GM21717 (cell line): ENCODE data around the gene RABGGTA.

Experiments used
- ATAC-seq: cut with Tn5 transposase; IDR thresholded peaks from one replicate; pipeline ENCODE4 v1.9.1; 2021; ENCODE audit warnings: mild to moderate bottlenecking, moderate library complexity; ENCODE audit not compliant: unreplicated experiment

Gene RABGGTA

DNA sequence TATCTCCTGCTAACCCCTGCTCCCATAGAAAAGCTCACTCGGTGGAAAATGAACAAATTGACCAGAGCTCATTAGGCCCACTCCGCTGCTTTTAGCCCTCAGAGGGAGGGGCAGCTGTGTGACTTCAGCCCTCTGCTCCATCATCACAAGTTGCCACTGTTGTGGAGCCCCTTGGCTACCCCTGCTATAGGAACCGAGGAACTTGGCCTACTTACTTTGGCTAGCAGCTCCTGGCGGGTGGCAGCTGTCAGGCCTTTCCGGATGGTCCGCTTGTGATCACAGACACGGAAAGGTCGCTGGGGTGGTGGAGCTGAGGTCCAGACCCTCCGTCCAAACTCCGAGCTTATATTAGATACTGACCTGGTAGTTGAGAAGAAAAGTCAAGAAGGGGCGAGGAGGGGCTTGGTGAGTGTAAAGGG, 35.8 kb upstream of the RABGGTA start:
- no peak for ATAC-seq

DNA sequence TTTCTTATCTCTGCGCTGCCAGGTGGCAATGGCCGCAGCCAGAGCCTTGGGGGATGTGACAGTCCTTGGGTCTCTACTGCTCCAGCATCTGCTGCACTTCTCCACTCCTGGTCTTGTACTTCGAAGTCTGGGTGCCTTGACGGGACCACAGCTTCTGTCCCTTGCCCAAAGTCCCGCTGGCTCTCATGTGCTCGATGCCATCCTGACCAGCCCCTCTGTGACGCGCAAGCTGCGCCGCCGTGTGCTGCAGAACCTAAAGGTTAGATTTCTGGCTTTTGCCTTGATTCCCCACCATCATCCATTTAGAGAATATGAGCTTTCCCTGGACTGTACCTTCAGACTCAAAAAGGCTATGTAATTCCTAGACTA, 32.6 kb upstream of the RABGGTA start:
- ATAC-seq, result no peak

- ATAC-seq, result no peak
Measured at GRCh38 chr14:24300326-24300980, 29.1 kb upstream of the RABGGTA start.

DNA sequence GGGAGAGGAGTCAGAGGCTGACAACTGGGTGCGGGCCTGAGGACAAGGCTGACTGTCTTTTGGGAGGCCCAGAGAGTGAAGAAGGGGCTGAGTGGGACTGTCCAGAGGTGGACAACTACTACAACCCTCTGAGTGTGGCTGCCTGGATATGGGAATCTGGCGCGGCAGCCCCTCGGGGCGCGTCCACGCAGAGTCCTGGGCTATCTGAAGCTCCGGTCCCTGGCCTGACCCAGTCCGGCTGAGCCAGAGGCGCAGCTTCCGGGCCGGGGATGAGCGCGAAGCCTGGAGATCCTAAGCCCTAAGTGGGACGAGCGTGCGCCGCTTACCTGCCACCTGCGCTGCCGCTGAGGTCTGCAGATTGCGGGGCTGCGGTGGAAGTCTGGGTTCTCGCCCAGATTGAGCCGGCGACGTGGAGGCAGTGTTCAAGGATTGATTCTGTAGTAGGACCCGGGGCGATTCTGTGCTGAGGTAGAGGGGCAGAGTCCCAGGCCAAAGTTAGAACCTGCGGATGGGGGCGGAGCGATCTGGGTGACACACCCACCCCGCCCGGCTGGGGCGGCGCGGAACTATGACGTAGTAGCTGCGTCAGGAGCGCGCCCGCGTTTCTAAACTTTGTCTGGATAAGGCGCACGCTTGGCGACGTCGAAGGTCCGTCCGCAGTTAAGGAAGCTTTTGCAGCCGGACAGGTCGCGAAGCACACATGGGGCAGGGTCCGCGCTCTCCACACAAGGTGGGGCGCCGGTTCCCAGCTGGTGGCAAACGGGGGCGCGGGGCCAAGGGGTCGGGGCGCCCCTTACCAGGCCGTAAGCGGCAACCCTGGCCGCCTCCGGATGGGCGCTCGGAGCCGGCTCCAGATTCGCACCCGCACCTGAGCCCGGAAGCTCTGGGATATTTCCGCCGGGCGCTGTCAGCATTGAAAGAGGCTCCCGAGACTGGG, 28.1 kb upstream of the RABGGTA start, which contains the start of the genes DHRS1 and NOP9:
Gene DHRS1 (minus strand): TSS at position 526 of the 937 bp plus-strand sequence. CDS start 674 bp downstream, outside the sequence.
Gene NOP9 (plus strand): TSS at position 596 of the 937 bp plus-strand sequence. CDS start 105 bp downstream, at position 701.
- ATAC-seq, result peak; percentile 55

- ATAC-seq, result no peak
Measured at GRCh38 chr14:24298892-24299254, 27.5 kb upstream of the RABGGTA start.

DNA sequence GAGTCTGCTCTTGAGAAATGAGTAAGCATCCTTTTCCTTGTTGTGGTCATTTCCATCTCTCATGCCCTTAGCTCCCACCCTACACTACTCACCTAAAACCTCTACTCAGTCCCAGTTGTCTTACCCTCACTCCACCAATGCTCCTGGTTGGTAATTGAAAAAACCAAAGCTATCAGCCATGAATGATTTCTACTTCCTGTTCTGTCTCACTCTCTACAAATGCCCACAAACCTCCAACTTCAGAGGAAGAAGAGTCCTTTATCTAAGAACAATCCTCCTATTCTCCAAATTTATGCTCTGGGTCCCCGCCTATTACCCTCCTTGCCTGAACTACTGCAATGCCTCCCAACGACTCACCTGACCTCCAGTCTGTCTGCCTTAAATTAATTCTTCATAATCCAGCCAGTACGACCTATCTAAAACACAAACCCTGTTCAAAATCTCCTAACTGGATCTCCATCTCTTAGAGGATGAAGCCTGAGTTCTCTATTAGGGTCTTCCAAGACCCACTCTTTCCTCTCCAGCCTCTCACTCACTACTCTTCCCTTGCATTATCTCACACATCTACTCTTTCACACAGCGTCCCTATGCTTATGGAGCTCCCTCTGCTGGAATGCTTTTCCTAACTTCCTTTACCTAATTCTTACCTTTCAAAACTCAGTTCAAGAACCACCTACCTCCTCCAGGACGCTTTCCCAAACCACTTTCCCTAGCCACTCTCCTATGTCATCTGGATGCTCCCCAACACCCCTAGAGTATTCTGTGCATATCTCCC, 26.0 kb upstream of the RABGGTA start:
- ATAC-seq, result peak; percentile 22

DNA sequence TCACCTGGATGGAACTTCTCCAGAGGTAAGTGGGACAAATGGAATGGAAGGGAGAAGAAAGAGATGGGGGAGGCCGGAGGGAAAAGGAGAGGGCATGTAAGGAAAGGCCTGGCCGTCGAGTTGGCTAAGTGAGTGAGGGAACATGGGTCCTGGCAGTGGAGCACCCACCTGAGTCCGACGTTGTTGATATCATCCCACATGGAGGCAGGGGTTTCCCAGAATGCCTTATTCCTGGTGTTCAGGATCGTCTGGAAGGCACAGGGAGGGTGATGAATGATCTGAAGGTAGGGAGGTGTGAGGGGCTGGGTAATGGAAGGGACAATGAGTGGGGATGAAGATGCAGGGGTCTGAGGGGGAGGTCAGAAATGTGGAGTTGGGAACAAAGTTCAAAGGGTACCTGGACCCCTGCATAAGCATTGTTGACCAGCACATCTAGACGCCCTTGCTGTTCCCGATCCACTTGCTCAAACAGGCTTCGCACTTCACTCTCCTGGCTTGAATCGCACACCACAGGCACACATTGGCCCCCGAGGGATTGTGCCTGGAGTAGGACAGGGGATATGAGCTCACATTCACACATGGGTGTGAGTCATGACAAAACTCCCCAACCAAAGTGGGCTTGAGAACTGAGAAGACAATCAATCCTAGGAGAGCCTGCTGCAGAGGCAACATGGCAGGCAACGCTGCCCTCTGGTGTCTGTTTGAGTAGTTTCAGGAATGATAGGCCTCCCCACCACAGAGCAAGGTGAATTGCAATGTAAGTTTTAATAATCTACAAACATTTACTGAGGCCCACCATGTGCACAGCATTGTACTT, 25.2 kb upstream of the RABGGTA start:
- ATAC-seq, result peak; percentile 27

GRCh38 chr14:24293525-24293924, 22.1 kb upstream of the RABGGTA start:
- no peak for ATAC-seq

GRCh38 chr14:24292118-24292807, 20.9 kb upstream of the RABGGTA start:
- ATAC-seq, result no peak

DNA sequence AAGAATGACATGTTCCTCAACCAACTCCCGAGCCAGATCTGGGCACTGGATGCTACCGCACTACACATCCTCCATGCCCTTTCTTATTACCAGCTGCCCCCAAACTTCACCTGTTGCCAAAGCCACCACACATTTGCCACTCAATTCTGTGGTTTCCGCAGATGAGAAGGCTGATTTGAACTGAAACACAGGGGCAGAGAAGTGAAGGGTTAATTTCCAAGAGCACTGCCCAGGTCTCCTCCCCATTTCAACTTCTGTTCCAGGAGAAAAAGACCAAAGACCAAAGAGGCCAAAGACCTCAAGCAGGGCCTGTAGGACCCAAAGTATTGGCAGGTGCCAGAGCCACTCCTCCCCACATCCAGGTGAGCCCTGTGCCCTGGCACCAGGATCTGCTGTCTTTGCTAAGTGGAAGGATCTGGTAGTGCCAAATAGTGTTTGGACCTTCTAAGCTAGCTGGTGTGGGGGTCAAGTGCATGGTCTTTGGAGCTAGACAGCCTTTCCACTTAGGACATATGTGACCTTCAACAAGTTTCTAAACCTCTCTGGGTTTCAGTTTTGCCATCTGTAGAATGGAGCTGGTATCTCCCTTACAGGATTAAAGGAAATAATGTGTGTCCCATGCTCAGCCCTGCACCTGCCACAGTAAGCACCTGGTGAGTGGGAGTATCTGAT, 20.2 kb upstream of the RABGGTA start:
- no peak for ATAC-seq

- ATAC-seq, result no peak
Measured at GRCh38 chr14:24290746-24291145, 19.3 kb upstream of the RABGGTA start.

DNA sequence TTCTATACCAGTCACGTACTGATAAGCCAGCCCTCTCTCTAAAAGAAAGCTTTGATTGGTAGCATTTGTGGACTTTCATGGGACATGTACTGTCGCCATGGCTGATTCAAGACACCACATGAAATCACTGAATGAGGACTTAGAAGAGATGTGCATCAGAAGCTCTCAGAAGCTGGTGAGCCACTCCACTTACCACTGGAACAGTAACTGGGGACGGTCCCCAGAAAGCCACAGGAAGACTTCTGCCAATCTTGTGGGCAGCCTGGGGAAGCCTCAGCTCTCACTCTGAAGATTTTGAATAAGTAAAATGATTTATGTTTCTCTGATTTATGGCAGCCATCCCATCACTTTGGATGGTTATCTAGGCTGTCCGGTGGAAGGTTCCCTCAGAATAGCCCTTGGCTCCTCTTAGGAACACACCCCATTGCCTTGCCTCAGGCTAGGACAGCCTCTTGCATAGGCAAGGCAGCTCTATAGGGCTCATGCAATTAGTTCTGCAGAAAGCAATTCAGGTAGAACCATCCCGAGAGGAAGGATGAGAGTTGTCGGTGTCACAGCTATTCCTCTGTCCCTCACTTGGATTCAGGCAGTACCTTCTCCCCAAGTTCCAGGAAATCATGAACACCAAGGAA, 18.4 kb upstream of the RABGGTA start:
- no peak for ATAC-seq

DNA sequence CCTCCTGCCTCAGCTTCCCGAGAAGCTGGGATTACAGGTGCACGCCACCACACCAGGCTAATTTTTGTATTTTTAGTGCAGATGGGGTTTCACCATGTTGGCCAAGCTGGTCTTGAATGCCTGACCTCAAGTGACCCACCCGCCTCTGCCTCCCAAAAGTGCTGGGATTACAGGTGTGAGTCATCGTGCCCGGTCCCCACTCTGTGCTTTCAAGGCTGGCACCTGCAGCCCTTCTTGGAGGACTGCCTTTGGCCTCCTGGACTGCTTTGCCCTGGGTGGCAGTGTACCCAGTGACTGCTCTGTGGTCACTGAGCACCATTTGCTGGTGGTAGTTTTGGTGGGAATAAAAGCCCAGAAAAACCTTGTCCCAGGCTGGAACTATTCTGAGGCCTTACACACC, 15.6 kb upstream of the RABGGTA start:
- ATAC-seq, result no peak

DNA sequence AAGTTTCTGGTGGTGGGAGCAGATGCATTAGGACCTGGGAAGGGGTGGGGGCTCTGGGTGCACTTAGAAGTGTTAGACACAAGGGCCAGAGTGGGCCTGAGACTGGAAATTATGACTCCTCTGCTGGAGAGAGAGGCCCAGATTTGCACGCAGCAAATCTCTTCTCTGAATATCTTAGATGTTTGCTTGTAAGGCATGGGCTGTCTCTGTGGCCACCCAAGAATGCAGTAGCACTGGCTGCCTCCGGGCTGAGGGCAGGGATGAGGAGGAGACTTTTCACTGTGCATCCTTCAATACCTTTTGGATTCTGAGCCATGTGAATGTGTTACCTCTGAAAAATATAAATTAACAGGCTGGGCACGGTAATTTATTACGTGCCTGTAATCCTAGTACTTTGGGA, 14.0 kb upstream of the RABGGTA start:
- no peak for ATAC-seq

DNA sequence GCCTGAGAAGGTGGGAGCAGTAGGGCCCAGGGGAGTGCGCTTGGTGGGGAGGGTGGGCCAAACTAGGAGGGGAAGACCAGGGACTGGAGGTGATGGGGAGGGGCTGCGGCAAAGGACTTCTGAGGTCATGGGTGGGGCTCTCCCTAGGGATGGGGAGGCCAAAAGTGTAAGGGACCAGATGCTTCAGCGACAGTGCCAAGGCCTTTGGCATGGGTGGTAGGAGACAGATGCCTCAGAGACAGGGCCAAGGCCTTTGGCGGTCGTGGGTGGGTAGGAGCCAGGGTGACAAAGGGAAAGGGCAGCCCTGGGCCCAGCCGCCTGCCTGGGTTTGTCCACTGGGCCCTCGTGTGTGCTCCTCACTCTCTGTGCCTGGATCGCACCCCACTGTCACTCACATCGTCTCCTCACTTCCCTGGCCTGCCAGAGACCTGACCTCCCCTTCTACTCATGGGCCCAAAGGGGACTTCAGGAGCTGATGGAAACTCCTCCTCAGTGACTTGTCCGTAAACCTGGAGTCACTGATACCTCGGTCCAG, 13.2 kb upstream of the RABGGTA start:
- no peak for ATAC-seq

DNA sequence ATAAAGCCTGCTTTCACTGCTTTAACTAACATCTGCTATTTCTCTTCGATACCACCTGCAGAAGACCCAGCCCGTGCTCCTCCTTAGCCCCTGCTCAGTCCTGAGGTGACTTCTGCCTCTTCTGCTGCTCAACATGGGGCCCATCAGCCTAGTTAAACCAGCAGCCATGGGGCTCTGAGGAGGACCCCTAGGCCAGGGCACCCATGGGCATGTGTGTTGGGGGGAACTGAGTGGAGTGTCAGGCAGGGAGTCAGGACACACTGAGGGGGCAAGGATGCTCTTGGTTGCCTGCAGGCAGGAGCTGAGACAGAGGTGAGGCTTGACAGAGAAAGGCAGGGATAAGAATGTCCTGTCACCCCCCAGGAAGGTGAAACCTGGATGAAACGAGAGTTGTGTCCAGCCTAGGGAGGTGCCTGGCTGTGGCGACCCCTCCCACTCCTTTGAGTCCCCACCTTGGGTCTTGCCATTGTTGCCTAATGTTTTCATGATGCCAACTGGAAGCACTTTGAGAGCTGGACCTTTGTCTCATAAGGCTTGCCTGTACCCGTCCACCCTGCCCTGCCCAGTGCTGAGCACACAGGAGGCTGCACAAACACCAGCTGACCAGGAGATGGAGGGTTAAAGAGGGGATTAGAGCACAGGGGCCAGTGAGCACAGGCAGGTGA, 12.5 kb upstream of the RABGGTA start:
- no peak for ATAC-seq

DNA sequence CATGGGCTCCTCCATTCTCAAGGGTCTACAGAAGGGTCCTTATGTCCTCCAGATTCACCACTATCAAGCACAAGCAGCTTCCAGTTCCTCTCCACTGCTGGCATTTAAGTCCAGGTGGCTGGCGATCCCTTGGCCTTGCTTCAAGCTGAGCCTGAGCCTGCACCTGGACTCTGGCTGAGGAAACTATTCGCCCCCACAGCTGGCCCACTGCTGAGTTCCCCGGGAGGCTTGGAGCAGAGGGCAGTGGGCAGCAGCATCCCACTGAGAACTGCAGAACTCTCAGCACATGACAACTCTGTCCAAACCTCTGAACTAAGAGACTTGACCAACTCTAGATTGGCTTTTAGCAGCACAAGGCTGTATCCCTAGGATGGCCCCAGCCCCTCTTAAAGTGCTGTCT, 11.3 kb upstream of the RABGGTA start:
- ATAC-seq, result no peak

- no peak for ATAC-seq
Measured at GRCh38 chr14:24281636-24282035, 10.2 kb upstream of the RABGGTA start.
